Putamen (tissue), 1 donor: ENCODE data around the gene MACF1.
A peak's percentile ranks its signal among the peaks of the same experiment; 100 is the strongest.

Experiments used
- DNase-seq: peaks from one replicate; pipeline ENCODE4 v3.0.0-alpha.2; 2016; ENCODE audit warnings: low spot score

The MACF1 gene

DNA sequence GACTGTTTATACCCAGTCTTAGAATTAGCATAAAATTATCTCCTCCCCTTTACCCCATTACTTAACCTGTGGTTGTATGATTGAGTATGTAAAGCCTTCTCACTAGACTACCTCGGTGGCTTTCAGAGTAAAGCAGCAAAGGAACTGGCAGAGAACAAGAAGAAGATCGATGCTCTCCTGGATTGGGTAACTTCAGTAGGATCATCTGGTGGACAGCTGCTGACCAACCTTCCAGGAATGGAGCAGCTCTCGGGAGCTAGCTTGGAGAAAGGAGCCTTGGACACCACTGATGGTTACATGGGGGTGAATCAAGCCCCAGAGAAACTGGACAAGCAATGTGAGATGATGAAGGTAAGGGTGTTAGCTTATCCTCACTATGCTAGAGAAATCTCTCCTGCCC, 148.4 kb downstream of the MACF1 start:
- no peak for DNase-seq

DNA sequence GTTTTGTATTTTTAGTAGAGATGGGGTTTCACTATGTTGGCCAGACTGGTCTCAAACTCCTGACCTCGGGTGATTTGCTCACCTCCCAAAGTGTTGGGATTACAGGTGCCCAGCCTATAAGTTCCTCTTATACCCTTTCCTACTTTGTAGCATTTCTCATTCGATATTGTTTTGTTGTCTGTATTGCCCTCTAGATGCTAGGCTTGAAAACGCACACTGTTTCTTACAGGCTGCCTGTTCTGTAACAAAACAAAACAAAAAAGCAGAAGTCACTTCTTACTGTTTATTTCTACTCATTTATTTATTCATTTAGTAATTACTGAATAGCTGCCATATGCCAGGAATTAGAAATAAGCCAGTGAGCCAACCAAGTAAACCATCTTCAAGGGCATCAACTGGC, 150.1 kb downstream of the MACF1 start:
- no peak for DNase-seq

DNA sequence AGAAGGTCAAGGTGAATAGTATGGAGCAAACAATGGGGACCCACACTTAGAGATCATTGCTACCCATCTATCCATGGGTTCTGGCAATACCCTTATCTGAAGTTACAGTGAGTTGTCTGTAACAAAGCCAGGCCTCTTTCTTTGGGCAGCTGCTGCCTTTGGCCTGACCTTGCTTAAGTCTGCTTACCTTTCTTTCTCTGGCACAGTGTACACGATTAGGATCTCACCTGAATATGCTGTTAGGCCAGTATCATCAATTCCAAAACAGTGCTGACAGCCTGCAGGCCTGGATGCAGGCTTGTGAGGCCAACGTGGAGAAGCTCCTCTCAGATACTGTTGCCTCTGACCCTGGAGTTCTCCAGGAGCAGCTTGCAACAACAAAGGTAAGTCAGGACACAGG, 154.0 kb downstream of the MACF1 start:
- DNase-seq: no peak

DNA sequence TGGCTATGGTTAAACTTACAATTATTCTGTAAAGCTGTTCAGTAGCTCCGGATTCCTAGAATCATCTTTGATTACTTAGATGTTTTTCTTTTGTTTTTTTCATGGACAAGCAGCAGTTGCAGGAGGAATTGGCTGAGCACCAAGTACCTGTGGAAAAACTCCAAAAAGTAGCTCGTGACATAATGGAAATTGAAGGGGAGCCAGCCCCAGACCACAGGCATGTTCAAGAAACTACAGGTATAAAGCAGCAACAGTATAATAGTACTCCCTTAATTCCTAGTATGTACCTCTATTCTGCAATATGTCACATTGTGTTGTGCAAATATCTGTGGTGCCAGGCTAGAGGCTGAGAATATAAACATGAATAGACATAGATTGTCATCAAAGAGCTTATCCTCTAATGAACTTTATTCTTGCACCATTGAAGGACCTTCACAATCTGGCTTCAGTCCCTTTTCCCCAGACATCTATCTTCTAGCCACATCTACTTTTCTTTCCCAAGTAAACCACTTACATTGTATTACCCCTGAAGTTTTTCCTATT, 154.6 kb downstream of the MACF1 start:
- no peak for DNase-seq

DNA sequence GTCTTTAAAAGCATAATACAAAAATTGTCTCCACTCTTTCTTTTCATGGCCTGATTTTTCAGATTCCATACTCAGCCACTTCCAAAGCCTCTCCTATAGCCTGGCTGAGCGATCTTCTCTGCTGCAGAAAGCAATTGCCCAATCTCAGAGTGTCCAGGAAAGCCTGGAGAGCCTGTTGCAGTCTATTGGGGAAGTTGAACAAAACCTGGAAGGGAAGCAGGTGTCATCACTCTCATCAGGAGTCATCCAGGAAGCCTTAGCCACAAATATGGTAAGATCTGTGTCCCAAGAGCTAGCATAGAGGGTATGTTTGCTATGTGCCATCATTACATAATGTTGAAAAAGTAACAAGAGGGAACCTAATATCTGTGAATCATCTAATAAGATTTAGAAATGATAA, 156.2 kb downstream of the MACF1 start:
- no peak for DNase-seq

DNA sequence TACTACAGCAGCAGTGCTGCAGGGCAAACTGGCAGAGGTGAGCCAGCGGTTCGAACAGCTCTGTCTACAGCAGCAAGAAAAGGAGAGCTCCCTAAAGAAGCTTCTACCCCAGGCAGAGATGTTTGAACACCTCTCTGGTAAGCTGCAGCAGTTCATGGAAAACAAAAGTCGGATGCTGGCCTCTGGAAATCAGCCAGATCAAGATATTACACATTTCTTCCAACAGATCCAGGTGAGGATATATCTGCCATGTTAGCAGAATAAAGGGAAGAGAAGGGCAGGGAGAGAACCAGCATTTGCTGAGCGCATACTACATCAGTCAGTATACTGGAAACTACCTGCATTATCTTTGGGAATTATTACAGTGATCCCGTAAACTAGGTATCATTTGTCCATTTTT, 157.0 kb downstream of the MACF1 start:
- DNase-seq: no peak

DNA sequence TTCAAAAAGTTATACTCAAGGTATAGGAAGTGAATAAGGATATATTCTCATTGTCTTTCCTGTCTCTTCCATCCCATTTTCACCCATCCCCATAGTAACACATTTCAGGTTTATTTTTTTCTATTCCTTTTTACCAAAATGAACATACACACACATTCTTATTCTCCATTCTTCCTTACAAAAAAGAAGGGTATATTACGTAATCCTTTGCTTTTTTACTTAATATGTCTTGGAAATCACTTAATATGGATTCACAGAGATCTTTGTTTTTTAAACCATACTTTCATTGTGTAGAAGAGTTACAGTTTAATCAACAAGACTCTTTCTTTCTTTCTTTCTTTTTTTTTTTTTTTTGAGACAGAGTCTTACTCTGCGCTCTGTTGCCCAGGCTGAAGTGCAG, 158.8 kb downstream of the MACF1 start:
- no peak for DNase-seq

DNA sequence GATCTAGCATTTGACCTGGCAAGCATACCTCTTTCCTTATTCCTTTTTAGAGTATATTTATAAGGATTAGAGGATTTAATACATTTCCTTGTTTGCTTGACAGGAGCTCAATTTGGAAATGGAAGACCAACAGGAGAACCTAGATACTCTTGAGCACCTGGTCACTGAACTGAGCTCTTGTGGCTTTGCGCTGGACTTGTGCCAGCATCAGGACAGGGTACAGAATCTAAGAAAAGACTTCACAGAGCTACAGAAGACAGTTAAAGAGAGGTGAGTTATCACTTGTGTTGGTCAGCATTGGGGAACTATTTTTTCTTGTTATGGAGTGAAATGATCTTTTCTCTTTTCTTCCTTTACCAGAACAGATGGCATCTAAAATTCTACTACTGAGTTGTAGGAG, 163.6 kb downstream of the MACF1 start:
- DNase-seq: no peak

DNA sequence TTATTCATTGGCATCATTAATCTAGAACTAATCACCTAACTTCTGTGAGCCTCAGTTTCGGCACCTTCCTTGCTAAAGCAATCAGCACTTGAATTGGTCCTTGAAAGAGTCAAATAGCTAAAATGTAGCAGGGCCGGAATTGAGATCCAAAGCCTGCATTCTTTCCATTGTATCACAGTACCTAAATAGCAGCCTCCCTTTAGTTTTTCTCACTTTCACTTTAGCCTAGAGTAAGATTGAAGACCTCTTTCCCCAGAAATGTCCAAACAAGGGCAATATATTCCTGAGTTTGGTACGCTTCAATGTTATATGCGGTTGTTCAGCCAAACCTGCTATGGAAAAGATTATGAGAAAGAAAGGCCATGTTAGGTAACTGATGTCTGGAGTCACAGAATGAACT, 165.1 kb downstream of the MACF1 start:
- DNase-seq: no peak

DNA sequence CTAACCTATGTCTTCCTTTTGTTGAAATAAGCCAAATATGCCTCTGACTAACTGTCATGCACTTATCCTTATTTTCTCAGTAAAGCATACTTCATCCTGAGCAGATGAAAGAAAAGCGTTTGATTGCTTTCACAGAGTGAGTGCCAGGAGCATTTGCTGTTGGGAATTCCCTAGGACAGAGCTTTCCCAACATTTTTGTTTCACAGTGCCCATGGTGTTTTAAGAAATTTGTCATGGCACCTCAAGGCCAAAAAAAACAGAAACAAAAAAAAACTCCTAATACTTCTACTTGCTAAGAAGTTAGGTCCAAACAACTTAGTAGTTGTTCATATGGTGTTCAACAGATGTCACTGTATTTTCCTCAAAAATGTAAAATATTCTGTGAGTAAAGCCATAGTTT, 166.1 kb downstream of the MACF1 start:
- DNase-seq: no peak

DNA sequence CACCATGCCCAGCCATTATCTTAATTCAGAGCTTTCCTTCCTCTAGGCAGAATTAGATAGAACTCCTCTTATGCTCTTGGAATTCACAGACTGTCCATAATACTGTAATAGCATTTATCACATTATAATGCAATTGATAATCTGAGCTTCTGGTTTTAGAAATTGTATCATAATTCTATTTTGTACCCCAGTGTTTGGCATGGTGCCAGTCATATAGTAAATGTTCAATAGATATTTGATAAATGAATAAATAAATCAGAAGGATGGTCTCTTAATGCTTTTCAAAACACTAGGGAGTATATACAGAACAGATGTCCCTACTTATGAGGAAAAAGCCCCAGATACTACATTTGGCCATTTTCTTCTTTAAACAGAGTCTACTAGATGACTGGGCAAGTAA, 167.6 kb downstream of the MACF1 start:
- no peak for DNase-seq

DNA sequence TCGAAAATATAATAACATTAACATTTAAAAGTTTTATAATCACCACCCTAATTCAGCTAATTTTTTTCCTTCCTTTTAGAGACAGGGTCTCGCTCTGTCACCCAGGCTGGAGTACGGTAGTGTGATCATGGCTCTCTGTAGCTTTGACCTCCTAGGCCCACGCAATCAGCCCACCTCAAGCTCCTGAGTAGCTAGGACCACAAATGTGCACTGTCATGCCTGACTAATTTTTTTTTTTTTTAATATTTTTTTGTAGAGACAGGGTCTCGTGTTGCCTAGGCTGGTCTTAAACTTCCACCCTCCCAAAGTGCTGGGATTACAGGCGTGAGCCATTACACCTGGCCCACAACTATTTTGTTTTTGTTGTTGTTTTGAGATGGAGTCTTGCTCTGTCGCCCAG, 172.2 kb downstream of the MACF1 start:
- DNase-seq: no peak

DNA sequence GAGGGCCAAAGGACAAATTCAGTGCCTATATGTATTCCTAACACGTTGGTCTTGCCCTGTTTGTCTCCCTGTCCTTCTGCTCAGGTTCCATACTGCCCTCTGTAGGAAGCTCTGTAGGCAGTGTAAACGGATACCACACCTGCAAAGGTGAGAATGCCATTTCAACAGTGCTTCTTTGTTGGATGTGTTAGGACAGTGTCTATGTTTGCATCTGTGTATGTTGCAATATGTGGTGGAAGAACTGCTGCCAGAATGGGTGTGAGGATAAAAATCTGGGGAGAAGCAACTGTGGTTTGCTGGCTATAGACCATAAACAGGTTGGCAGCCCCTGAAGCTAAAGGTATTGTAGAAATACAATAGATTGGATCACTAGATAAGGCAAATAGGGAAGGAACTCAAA, 173.9 kb downstream of the MACF1 start:
- no peak for DNase-seq

DNA sequence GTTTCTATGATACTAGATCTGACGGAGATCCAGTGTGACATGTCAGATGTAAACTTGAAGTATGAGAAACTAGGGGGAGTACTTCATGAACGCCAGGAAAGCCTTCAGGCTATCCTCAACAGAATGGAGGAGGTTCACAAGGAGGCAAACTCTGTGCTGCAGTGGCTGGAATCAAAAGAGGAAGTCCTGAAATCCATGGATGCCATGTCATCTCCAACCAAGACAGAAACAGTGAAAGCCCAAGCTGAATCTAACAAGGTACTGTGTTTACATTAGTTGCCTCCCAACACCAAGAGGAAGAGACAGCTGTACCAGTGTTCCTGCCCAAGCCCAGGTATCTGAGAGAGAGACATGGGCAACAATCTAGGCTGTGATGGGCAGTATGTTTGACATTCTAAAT, 174.7 kb downstream of the MACF1 start:
- DNase-seq: no peak

DNA sequence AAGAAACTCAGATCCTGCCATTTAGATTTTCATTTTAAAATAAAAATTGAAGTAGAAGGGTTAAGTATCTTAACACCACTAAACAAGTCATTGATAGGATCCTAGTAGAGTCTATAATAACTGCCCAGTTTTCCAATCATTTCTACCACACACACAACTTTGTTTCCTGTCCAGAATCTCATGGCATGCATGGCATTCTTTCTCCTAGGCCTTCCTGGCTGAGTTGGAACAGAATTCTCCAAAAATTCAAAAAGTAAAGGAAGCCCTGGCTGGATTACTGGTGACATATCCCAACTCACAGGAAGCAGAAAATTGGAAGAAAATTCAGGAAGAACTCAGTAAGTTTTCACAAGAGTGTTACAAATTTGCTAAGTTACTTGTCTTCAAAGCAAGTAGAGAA, 175.5 kb downstream of the MACF1 start:
- DNase-seq: no peak

DNA sequence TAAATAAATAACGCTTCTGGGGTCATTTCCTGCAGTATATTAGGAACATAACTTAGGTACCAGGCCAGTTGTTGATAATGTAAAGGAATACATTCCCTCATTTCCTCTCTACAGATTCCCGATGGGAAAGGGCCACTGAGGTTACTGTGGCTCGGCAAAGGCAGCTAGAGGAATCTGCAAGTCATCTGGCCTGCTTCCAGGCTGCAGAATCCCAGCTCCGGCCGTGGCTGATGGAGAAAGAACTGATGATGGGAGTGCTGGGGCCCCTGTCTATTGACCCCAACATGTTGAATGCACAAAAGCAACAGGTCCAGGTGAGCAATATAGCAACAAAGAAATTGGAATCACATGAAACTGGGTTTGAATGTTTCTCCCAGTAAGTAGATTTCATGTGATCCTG, 177.3 kb downstream of the MACF1 start:
- no peak for DNase-seq

DNA sequence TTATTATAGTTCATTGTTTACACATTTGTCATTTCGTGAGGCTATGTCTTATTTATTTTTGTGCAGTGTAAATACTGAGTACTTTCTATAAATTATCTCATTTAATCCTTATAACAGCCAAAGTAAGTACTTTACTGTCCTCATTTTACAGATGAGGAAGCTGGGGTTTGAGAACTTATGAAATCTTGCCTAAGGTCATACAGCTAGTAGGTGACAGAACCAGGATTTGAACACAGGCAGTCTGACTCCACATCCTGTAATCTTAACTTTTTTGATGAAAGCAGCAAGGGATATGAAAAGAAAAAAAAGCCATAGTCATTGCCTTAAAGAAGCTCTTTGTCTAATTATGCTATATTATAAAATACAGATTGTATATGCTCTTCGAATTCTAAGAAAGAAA, 179.8 kb downstream of the MACF1 start:
- no peak for DNase-seq

DNA sequence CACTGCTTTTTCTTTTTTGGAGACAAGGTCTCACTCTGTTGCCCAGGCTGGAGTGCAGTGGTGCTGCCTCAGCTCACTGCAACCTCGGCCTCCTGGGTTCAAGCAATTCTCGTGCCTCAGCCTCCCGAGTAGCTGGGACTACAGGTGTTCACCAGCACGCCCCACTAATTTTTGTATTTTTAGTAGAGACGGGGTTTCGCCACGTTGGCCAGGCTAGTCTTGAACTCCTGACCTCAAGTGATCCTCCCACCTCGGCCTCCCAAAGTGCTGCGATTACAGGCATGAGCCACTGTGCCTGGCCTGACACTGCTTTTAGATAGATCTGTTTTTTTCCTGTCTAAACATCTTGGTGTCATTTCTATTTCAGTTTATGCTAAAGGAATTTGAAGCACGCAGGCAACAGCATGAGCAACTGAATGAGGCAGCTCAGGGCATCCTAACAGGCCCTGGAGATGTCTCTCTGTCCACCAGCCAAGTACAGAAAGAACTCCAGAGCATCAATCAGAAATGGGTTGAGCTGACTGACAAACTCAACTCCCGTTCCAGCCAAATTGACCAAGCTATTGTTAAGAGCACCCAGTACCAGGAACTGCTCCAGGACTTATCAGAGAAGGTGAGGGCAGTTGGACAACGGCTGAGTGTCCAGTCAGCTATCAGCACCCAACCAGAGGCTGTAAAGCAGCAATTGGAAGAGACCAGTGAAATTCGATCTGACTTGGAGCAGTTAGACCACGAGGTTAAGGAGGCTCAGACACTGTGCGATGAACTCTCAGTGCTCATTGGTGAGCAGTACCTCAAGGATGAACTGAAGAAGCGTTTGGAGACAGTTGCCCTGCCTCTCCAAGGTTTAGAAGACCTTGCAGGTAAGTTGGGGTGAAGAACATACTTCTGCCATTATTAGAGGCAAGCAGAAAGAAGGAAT, 180.8 kb downstream of the MACF1 start:
- no peak for DNase-seq

DNA sequence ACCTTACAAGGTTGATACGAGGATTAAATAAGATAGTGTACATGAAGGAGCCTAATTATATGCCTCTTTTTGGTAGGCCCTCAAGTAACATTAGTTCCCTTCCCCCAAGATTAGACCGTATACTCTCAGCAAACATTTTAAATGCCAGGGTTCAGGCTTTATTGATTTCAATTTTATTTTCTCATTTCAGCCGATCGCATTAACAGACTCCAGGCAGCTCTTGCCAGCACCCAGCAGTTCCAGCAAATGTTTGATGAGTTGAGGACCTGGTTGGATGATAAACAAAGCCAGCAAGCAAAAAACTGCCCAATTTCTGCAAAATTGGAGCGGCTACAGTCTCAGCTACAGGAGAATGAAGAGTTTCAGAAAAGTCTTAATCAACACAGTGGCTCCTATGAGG, 182.5 kb downstream of the MACF1 start:
- DNase-seq: no peak

DNA sequence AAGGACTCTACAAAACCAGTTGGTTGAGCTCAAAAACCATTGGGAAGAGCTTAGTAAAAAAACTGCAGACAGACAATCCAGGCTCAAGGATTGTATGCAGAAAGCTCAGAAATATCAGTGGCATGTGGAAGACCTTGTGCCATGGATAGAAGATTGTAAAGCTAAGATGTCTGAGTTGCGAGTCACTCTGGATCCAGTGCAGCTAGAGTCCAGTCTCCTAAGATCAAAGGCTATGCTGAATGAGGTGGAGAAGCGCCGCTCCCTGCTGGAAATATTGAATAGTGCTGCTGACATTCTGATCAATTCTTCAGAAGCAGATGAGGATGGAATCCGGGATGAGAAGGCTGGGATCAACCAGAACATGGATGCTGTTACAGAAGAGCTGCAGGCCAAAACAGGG, 183.0 kb downstream of the MACF1 start:
- no peak for DNase-seq

DNA sequence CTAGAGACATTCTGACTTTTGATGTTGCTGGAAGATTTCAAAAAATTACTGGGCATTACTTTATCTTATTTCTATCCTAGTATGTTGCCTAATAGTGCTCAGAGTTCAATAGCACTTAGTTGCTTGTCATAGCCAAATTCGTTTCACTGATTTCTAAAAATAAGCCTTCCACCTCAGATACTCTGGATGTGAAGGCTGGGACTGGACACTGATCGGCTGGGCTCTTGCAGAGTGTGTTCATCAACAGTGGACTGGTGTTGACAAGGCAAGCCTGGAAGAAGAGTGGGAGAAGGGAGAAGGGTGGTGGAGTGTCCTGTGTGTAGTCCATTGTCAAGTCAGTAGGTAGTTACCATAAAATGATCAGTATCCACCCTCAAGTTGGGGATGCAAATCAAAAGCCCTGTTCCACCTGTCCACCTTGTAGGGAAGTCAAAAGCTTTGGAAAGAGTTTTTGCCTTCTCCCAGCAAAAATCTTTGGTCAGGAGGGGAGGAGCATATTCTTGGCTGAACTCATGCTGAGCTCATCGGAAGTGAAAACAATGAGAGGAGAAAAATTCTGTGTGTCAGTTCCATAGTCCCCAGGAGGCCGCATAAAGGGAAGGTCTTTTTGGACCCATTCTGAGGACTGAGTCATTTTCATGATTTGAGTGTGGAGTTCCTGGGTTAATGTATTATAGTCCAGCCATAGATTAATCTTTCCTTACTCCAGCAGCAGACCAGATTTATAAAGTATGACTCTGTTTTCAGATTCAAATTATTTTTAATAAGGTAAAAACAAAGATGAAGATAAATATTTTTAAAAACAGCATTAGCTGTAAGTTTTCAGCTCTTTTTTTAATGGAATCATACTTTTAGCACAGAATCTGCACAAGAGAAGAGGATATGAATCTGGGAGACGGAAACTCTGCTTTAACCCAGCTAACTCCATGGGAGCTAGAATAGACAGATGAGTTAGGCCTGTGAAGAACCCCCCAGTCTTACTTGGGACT, 187.5 kb downstream of the MACF1 start:
- peak; percentile 73 for DNase-seq

DNA sequence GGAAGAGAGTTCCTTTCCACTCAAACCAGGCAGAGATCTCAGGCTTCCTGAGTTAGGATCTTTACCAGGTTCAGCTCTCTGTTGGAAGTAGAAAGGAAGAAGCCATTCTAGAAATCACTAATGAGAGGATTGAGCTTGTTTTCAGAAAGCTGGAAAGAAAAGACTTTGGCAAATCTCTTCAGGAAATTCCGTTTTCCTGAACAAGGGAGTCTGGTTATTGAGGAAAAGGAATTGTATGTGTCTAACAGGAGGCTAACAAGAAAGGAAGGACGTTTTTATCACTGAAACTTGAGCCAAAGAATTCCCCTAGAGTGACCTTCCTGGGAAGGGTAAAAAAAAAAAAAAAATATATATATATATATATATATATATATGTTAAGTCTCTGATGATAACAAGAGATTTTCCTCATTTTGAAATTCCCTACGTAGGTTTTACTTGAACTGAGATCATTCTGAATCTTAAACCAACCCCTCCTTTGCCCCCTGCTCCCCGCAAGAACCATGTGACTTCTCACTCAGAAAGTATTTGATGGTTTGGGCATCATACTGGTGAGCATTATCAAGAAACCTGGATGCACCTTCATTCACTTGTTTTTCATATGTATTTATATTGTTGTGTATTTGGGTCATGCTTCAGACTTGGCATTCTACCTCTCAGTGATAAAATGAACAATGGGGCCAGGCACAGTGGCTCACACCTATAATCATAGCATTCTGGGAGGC, 188.5 kb downstream of the MACF1 start:
- no peak for DNase-seq
